CD4-positive, alpha-beta T cell (primary cell): ENCODE results near the gene CACNA2D1. TPM values are rescaled to one million over a fixed set of nuclear protein-coding genes. Genes with fewer than 3 reads are reported as not detected.

ENCODE experiments used
- ATAC-seq: fragments of 200-7000 bp; cut with Tn5 transposase; one replicate; pipeline ENCODE4 v1.10.0; 2022; ENCODE audit warnings: mild to moderate bottlenecking; ENCODE audit not compliant: poor library complexity
- CTCF ChIA-PET: fragments of 350-600 bp; sonication (Branson Sonifier 250); formaldehyde crosslinking; loops from one replicate; lab custom pipeline; 2021; ENCODE audit warnings: antibody characterized with exemption, inconsistent platforms; lab: Charles Lee
- POLR2A ChIA-PET: fragments of 350-600 bp; sonication (Branson Sonifier 250); formaldehyde crosslinking; loops from one replicate; lab custom pipeline; 2021; ENCODE audit warnings: antibody characterized with exemption, inconsistent platforms; lab: Charles Lee
- DNase-seq, 14 experiments: peaks; one replicate each; pipeline ENCODE4 v3.0.0-alpha.2; 2013 to 2020; ENCODE audit warnings: mixed read lengths in 2 of 14
- H3K27ac ChIP-seq, 2 donors: one replicate each; pipeline versions ENCODE4 v1.5.1 to v1.7.0; 2013; ENCODE audit warnings: low read length in 2 of 2, low read depth in 1 of 2, mild to moderate bottlenecking in 1 of 2
- H3K27me3 ChIP-seq, 2 experiments: 1 replicate in 1 of 2; 2 replicates in 1 of 2; pipeline versions ENCODE4 v1.6.1 to v1.7.0; 2013; ENCODE audit warnings: low read length in 2 of 2, control low read depth in 1 of 2, mild to moderate bottlenecking in 1 of 2, moderate library complexity in 1 of 2; ENCODE audit not compliant: insufficient read depth in 2 of 2, control insufficient read depth in 1 of 2
- H3K36me3 ChIP-seq: one replicate; pipeline ENCODE4 v1.6.1; 2013; ENCODE audit warnings: low read length, control low read depth; ENCODE audit not compliant: insufficient read depth
- H3K4me1 ChIP-seq: one replicate; pipeline ENCODE4 v1.6.1; 2013; ENCODE audit warnings: low read length, control low read depth; ENCODE audit not compliant: insufficient read depth
- H3K4me3 ChIP-seq: one replicate; pipeline ENCODE4 v1.5.1; 2013; ENCODE audit warnings: mild to moderate bottlenecking, low read length, moderate library complexity
- H3K9me3 ChIP-seq, 2 experiments: 1 replicate in 1 of 2; 2 replicates in 1 of 2; pipeline versions ENCODE4 v1.6.1 to v1.7.0; 2013; ENCODE audit warnings: low read length in 2 of 2, mild to moderate bottlenecking in 2 of 2, control low read depth in 1 of 2, moderate library complexity in 1 of 2; ENCODE audit not compliant: control insufficient read depth in 1 of 2, insufficient read depth in 1 of 2
- H3K27ac Mint-ChIP-seq: one replicate; pipeline ENCODE4 v1.8.0; 2020; ENCODE audit warnings: mixed read lengths
- H3K27me3 Mint-ChIP-seq: one replicate; pipeline ENCODE4 v1.8.0; 2021; ENCODE audit warnings: mixed read lengths
- H3K36me3 Mint-ChIP-seq: one replicate; pipeline ENCODE4 v1.8.0; 2021; ENCODE audit warnings: low read depth, mixed read lengths
- H3K4me1 Mint-ChIP-seq: one replicate; pipeline ENCODE4 v1.8.0; 2021; ENCODE audit warnings: low read depth, mixed read lengths
- H3K4me3 Mint-ChIP-seq: one replicate; pipeline ENCODE4 v1.8.0; 2020; ENCODE audit warnings: mild to moderate bottlenecking, mixed read lengths
- H3K9me3 Mint-ChIP-seq: one replicate; pipeline ENCODE4 v1.8.0; 2020; ENCODE audit warnings: mixed read lengths
- CTCF ChIP-seq: fragments of 200-600 bp; IDR thresholded peaks from one replicate; pipeline ENCODE4 v1.8.0; 2022; ENCODE audit warnings: antibody characterized with exemption, mild to moderate bottlenecking
- intact Hi-C, 2 experiments: fragments of 100-400 bp; cut with DNase I in 1 of 2; cut with micrococcal nuclease in 1 of 2; formaldehyde crosslinking; loops; one replicate each; pipeline versions ENCODE4 v1.15.1 to v1.9.0; 2023 to 2025; cut with DNase I, micrococcal nuclease
- total RNA-seq, 174 experiments: library from RNA in 2 of 174; stranded (reverse) in 2 of 174; gene quantifications; one replicate each; pipeline ENCODE4 v1.2.3 and lab custom pipeline; 2021 to 2026

CACNA2D1 gene
- total RNA-seq, 2 experiments from 2014 or later = not detected

- no peak for TF ChIP-seq CTCF
- Histone ChIP-seq H3K4me1 (no peaks in the 10 kb centered on the region), H3K27ac (no peak overlapping the region), H3K36me3 (no peaks in the 10 kb centered on the region), H3K4me3 (no peak overlapping the region), H3K9me3 (peaks cover 0 to 10% of the 10 kb centered on the region in 2 experiments), H3K27me3 (no peaks in the 10 kb centered on the region)
- no peaks in the 10 kb centered on the region for H3K27me3 Mint-ChIP-seq
- no peaks in the 10 kb centered on the region for H3K36me3 Mint-ChIP-seq
- no peak overlapping the region for H3K4me3 Mint-ChIP-seq
- ChIA-PET CTCF (no interaction called here), POLR2A (no interaction called here)
- intact Hi-C loops = no loop called here
- H3K9me3 Mint-ChIP-seq = peaks cover 3% of the 10 kb centered on the region
- no peak for ATAC-seq
- no peak for DNase-seq
- no peaks in the 10 kb centered on the region for H3K4me1 Mint-ChIP-seq
- no peak overlapping the region for H3K27ac Mint-ChIP-seq
These were observed 119.8 kb downstream of the CACNA2D1 start for GRCh38 chr7:82323806-82324205.

GRCh38 chr7:82319674-82320118 lies 123.9 kb downstream of the CACNA2D1 start:
- peaks cover 0 to 10% of the 10 kb centered on the region in 2 experiments for H3K9me3 ChIP-seq
- no peak overlapping the region for H3K4me3 ChIP-seq
- no peak overlapping the region for H3K27ac ChIP-seq
- Mint-ChIP-seq H3K9me3 (peaks cover 3% of the 10 kb centered on the region), H3K27ac (no peak overlapping the region), H3K36me3 (no peaks in the 10 kb centered on the region), H3K4me3 (no peak overlapping the region), H3K27me3 (no peaks in the 10 kb centered on the region), H3K4me1 (no peaks in the 10 kb centered on the region)
- TF ChIP-seq CTCF = no peak
- intact Hi-C loops = loop anchor here in 1 of 2 experiments (10.0 kb wide), 1 partner anchor 55 kb away; no protein-coding TSS in a partner anchor
- DNase-seq (no peak), ATAC-seq (no peak)
- ChIA-PET POLR2A (no interaction called here), CTCF (no interaction called here)
- H3K36me3 ChIP-seq = no peaks in the 10 kb centered on the region
- H3K27me3 ChIP-seq = no peaks in the 10 kb centered on the region
- H3K4me1 ChIP-seq = no peaks in the 10 kb centered on the region

- TF ChIP-seq CTCF = no peak
- Mint-ChIP-seq H3K27me3 (no peaks in the 10 kb centered on the region), H3K9me3 (peaks cover 3% of the 10 kb centered on the region), H3K4me1 (no peaks in the 10 kb centered on the region), H3K4me3 (no peak overlapping the region), H3K27ac (no peak overlapping the region), H3K36me3 (no peaks in the 10 kb centered on the region)
- Histone ChIP-seq H3K9me3 (peaks cover 0 to 10% of the 10 kb centered on the region in 2 experiments), H3K36me3 (no peaks in the 10 kb centered on the region), H3K27me3 (no peaks in the 10 kb centered on the region), H3K4me1 (no peaks in the 10 kb centered on the region), H3K4me3 (no peak overlapping the region), H3K27ac (no peak overlapping the region)
- ATAC-seq = no peak
- intact Hi-C loops = loop anchor here in 1 of 2 experiments (10.0 kb wide), 1 partner anchor 54 kb away; no protein-coding TSS in a partner anchor
- CTCF ChIA-PET = no interaction called here
- no peak for DNase-seq
- POLR2A ChIA-PET = no interaction called here
These were observed 124.8 kb downstream of the CACNA2D1 start for GRCh38 chr7:82318786-82319185.
